Measurements from ENCODE around the gene MBOAT2. TPM values are rescaled to one million over a fixed set of nuclear protein-coding genes. Genes with fewer than 3 reads are reported as not detected.
A peak's percentile ranks its signal among the peaks of the same experiment; 100 is the strongest.

The MBOAT2 gene
- total RNA-seq, 2 donors from 2014 or later, result 4.4 to 6.6 TPM

GRCh38 chr2:8872821-8873432 is 130.6 kb downstream of the MBOAT2 start:
- Mint-ChIP-seq H3K9me3 (no peaks in the 10 kb centered on the region), H3K27ac (no peak overlapping the region), H3K36me3 (no peaks in the 10 kb centered on the region)
- DNase-seq (ENCODE audit: low spot score in 2 of 2) (no peak), ATAC-seq (no peak)

GRCh38 chr2:8870441-8870840 is 133.0 kb downstream of the MBOAT2 start:
- Mint-ChIP-seq H3K36me3 (no peaks in the 10 kb centered on the region), H3K9me3 (no peaks in the 10 kb centered on the region), H3K27ac (no peak overlapping the region)
- DNase-seq (ENCODE audit: low spot score in 2 of 2) (no peak), ATAC-seq (no peak)

GRCh38 chr2:8867363-8867762 is 136.1 kb downstream of the MBOAT2 start:
- no peaks in the 10 kb centered on the region for H3K36me3 Mint-ChIP-seq
- ATAC-seq, result no peak
- no peak overlapping the region for H3K27ac Mint-ChIP-seq
- DNase-seq (ENCODE audit: low spot score in 2 of 2), result no peak
- H3K9me3 Mint-ChIP-seq, result no peaks in the 10 kb centered on the region

GRCh38 chr2:8863331-8863953 is 140.0 kb downstream of the MBOAT2 start:
- no peak overlapping the region for H3K27ac Mint-ChIP-seq
- no peaks in the 10 kb centered on the region for H3K9me3 Mint-ChIP-seq
- H3K36me3 Mint-ChIP-seq, result no peaks in the 10 kb centered on the region
- ATAC-seq (no peak), DNase-seq (ENCODE audit: low spot score in 2 of 2) (no peak)

- no peak overlapping the region for H3K27ac Mint-ChIP-seq
- no peak for DNase-seq (ENCODE audit: low spot score in 2 of 2)
- no peaks in the 10 kb centered on the region for H3K9me3 Mint-ChIP-seq
- no peaks in the 10 kb centered on the region for H3K36me3 Mint-ChIP-seq
- no peak for ATAC-seq
These were observed 141.3 kb downstream of the MBOAT2 start for GRCh38 chr2:8862230-8862629.

GRCh38 chr2:8861797-8862196 is 141.7 kb downstream of the MBOAT2 start:
- ATAC-seq, result no peak
- H3K9me3 Mint-ChIP-seq, result no peaks in the 10 kb centered on the region
- no peak overlapping the region for H3K27ac Mint-ChIP-seq

GRCh38 chr2:8860239-8860638 is 143.2 kb downstream of the MBOAT2 start:
- ATAC-seq, result peak in 1 of 2 donors; percentile 58
- DNase-seq (ENCODE audit: low spot score in 2 of 2), result no peak

More at GRCh38 chr2:8861797-8862196, 141.7 kb downstream of the MBOAT2 start:
- DNase-seq (ENCODE audit: low spot score in 2 of 2), result no peak
- H3K36me3 Mint-ChIP-seq, result no peaks in the 10 kb centered on the region

GRCh38 chr2:8858910-8859309 is 144.6 kb downstream of the MBOAT2 start:
- H3K27ac Mint-ChIP-seq, result no peak overlapping the region
- no peaks in the 10 kb centered on the region for H3K36me3 Mint-ChIP-seq
- no peaks in the 10 kb centered on the region for H3K9me3 Mint-ChIP-seq
- ATAC-seq (no peak), DNase-seq (ENCODE audit: low spot score in 2 of 2) (no peak)

More at GRCh38 chr2:8860239-8860638, 143.2 kb downstream of the MBOAT2 start:
- H3K9me3 Mint-ChIP-seq, result no peaks in the 10 kb centered on the region
- no peaks in the 10 kb centered on the region for H3K36me3 Mint-ChIP-seq
- no peak overlapping the region for H3K27ac Mint-ChIP-seq

GRCh38 chr2:8858264-8858663 is 145.2 kb downstream of the MBOAT2 start:
- H3K27ac Mint-ChIP-seq, result no peak overlapping the region
- no peaks in the 10 kb centered on the region for H3K9me3 Mint-ChIP-seq
- DNase-seq (ENCODE audit: low spot score in 2 of 2), result no peak
- no peak for ATAC-seq
- H3K36me3 Mint-ChIP-seq, result no peaks in the 10 kb centered on the region

GRCh38 chr2:8857709-8858108 is 145.8 kb downstream of the MBOAT2 start:
- ATAC-seq (no peak), DNase-seq (ENCODE audit: low spot score in 2 of 2) (no peak)
- no peak overlapping the region for H3K27ac Mint-ChIP-seq
- H3K36me3 Mint-ChIP-seq, result no peaks in the 10 kb centered on the region
- H3K9me3 Mint-ChIP-seq, result no peaks in the 10 kb centered on the region

- H3K36me3 Mint-ChIP-seq, result no peaks in the 10 kb centered on the region
- H3K9me3 Mint-ChIP-seq, result no peaks in the 10 kb centered on the region
- DNase-seq (ENCODE audit: low spot score in 2 of 2) (no peak), ATAC-seq (no peak)
- H3K27ac Mint-ChIP-seq, result no peak overlapping the region
These were observed 147.3 kb downstream of the MBOAT2 start for GRCh38 chr2:8856176-8856575.

GRCh38 chr2:8855010-8855409 is 148.5 kb downstream of the MBOAT2 start:
- DNase-seq (ENCODE audit: low spot score in 2 of 2) (no peak), ATAC-seq (no peak)

GRCh38 chr2:8853426-8853825 is 150.1 kb downstream of the MBOAT2 start:
- Mint-ChIP-seq H3K27ac (no peak overlapping the region), H3K36me3 (no peaks in the 10 kb centered on the region), H3K9me3 (no peaks in the 10 kb centered on the region)
- DNase-seq (ENCODE audit: low spot score in 2 of 2) (no peak), ATAC-seq (no peak)

More at GRCh38 chr2:8855010-8855409, 148.5 kb downstream of the MBOAT2 start:
- no peaks in the 10 kb centered on the region for H3K36me3 Mint-ChIP-seq
- H3K27ac Mint-ChIP-seq, result no peak overlapping the region
- H3K9me3 Mint-ChIP-seq, result no peaks in the 10 kb centered on the region

- DNase-seq (ENCODE audit: low spot score in 2 of 2) (no peak), ATAC-seq (no peak)
- no peaks in the 10 kb centered on the region for H3K9me3 Mint-ChIP-seq
- no peaks in the 10 kb centered on the region for H3K36me3 Mint-ChIP-seq
- no peak overlapping the region for H3K27ac Mint-ChIP-seq
These were observed 151.5 kb downstream of the MBOAT2 start for GRCh38 chr2:8851811-8852560.

GRCh38 chr2:8850845-8851487 is 152.5 kb downstream of the MBOAT2 start:
- Mint-ChIP-seq H3K9me3 (no peaks in the 10 kb centered on the region), H3K27ac (no peak overlapping the region), H3K36me3 (no peaks in the 10 kb centered on the region)
- DNase-seq (ENCODE audit: low spot score in 2 of 2) (no peak), ATAC-seq (no peak)

GRCh38 chr2:8849327-8849726 is 154.2 kb downstream of the MBOAT2 start:
- ATAC-seq, result no peak
- Mint-ChIP-seq H3K9me3 (no peaks in the 10 kb centered on the region), H3K27ac (no peak overlapping the region), H3K36me3 (no peaks in the 10 kb centered on the region)
- DNase-seq (ENCODE audit: low spot score in 2 of 2), result no peak

Measured in activated naive CD4-positive, alpha-beta T cell treated with anti-CD3 and anti-CD28 coated beads, Interleukin-2, amount 50 U/mL, for 72 hours (primary cell).